Raji (cell line): Measurements from ENCODE around the gene SLC4A5.

ENCODE experiments used
- POLR2A ChIP-seq: IDR thresholded peaks from 2 replicates; pipeline ENCODE4 v1.6.1; 2011; ENCODE audit warnings: low read depth, low read length, control low read depth; ENCODE audit not compliant: insufficient read depth

Gene SLC4A5

GRCh38 chr2:74343316-74343715 is at the start of gene SLC4A5:
Gene SLC4A5, minus strand, starts transcription at chr2:74343416. Its CDS starts 28,393 bp downstream, at chr2:74315023.
- no peak for TF ChIP-seq POLR2A

GRCh38 chr2:74392449-74392743 is 49.2 kb upstream of the SLC4A5 start:
- TF ChIP-seq POLR2A, result no peak

- TF ChIP-seq POLR2A, result peak; percentile 79
Observed at GRCh38 chr2:74391580-74392448, 48.6 kb upstream of the SLC4A5 start.

- TF ChIP-seq POLR2A, result no peak
Observed at GRCh38 chr2:74391209-74391579, 48.0 kb upstream of the SLC4A5 start.

GRCh38 chr2:74390606-74391005 is 47.4 kb upstream of the SLC4A5 start:
- TF ChIP-seq POLR2A, result no peak

- TF ChIP-seq POLR2A, result no peak
Observed at GRCh38 chr2:74387346-74387745, 44.1 kb upstream of the SLC4A5 start.

- no peak for TF ChIP-seq POLR2A
Observed at GRCh38 chr2:74385396-74385795, 42.2 kb upstream of the SLC4A5 start.

- no peak for TF ChIP-seq POLR2A
Observed at GRCh38 chr2:74384051-74384450, 40.8 kb upstream of the SLC4A5 start.

- TF ChIP-seq POLR2A, result no peak
Observed at GRCh38 chr2:74383254-74383653, 40.0 kb upstream of the SLC4A5 start.

GRCh38 chr2:74381751-74382150 is 38.5 kb upstream of the SLC4A5 start:
- no peak for TF ChIP-seq POLR2A

- TF ChIP-seq POLR2A, result no peak
Observed at GRCh38 chr2:74379851-74380789, 36.9 kb upstream of the SLC4A5 start, which contains the start of gene DCTN1. Gene DCTN1, minus strand, starts transcription at chr2:74380311. Its CDS starts 274 bp downstream, at chr2:74380037.

GRCh38 chr2:74378007-74378406 is 34.8 kb upstream of the SLC4A5 start:
- no peak for TF ChIP-seq POLR2A

- no peak for TF ChIP-seq POLR2A
Observed at GRCh38 chr2:74375838-74376237, 32.6 kb upstream of the SLC4A5 start.

GRCh38 chr2:74374509-74375205 is 31.4 kb upstream of the SLC4A5 start:
- TF ChIP-seq POLR2A, result no peak

GRCh38 chr2:74373985-74374384 is 30.8 kb upstream of the SLC4A5 start:
- no peak for TF ChIP-seq POLR2A
